HL-60 (cell line): ENCODE results near the gene ZNF782.

ENCODE experiments used
- DNase-seq, 2 experiments: peaks; one replicate each; pipeline ENCODE4 v3.0.0-alpha.2; 2010 to 2020; ENCODE audit warnings: low read depth in 1 of 2, low spot score in 1 of 2
- H3K27ac ChIP-seq: fragments of 250-450 bp; sonication (Bioruptor Pico); replicated peaks from 2 replicates; pipeline ENCODE4 v1.5.1; 2020; ENCODE audit warnings: mild to moderate bottlenecking, moderate library complexity
- H3K27me3 ChIP-seq: fragments of 250-450 bp; sonication (Bioruptor Pico); 2 replicates; pipeline ENCODE4 v1.5.1; 2021; ENCODE audit warnings: mild to moderate bottlenecking, moderate library complexity; ENCODE audit not compliant: insufficient read depth, poor library complexity, severe bottlenecking
- H3K4me3 ChIP-seq: replicated peaks from 2 replicates; pipeline ENCODE4 v1.5.1; 2011; ENCODE audit warnings: mild to moderate bottlenecking, control low read depth, low read length; ENCODE audit not compliant: insufficient read depth
- GABPA ChIP-seq: IDR thresholded peaks from 2 replicates; pipeline ENCODE4 v1.6.1; 2012; ENCODE audit warnings: low read depth
- POLR2AphosphoS5 ChIP-seq: IDR thresholded peaks from 2 replicates; pipeline ENCODE4 v1.6.1; 2012; ENCODE audit warnings: low read depth
- SPI1 ChIP-seq: IDR thresholded peaks from 2 replicates; pipeline ENCODE4 v1.6.1; 2012; ENCODE audit warnings: low read depth, mild to moderate bottlenecking, borderline replicate concordance
- TF ChIP-seq, protein P1 (sequence below): IDR thresholded peaks from 2 replicates; pipeline ENCODE4 v1.6.1; 2012; ENCODE audit warnings: low read depth; ENCODE audit not compliant: insufficient replicate concordance
- TF ChIP-seq, protein P2 (sequence below): IDR thresholded peaks from one replicate; pipeline ENCODE4 v1.5.1; 2011; ENCODE audit warnings: low read length, control low read depth, inconsistent platforms; ENCODE audit not compliant: insufficient read depth

ZNF782 gene

DNA sequence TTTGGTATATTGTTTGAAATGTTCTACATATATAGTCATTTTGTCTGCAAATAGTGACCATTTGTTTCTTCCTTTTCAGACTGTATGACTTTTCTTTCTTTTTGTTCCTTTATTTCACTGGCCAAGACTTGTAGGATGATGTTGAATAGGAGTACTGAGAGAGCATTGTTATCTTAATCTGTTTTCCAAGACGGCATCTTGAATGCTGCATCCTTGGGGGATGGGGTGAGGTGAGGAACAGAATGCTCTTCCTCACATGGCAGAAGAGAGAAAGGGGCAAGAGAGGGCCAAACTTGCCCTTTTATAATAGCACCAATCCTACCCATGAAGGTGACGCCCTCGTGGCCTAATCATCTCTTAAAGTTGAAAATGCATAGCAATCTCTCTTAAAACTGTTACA lies 72.8 kb downstream of the ZNF782 start:
- H3K27ac ChIP-seq: no peak overlapping the region
- no peak for TF ChIP-seq POLR2AphosphoS5
- TF ChIP-seq SPI1: no peak
- TF ChIP-seq, protein P1, sequence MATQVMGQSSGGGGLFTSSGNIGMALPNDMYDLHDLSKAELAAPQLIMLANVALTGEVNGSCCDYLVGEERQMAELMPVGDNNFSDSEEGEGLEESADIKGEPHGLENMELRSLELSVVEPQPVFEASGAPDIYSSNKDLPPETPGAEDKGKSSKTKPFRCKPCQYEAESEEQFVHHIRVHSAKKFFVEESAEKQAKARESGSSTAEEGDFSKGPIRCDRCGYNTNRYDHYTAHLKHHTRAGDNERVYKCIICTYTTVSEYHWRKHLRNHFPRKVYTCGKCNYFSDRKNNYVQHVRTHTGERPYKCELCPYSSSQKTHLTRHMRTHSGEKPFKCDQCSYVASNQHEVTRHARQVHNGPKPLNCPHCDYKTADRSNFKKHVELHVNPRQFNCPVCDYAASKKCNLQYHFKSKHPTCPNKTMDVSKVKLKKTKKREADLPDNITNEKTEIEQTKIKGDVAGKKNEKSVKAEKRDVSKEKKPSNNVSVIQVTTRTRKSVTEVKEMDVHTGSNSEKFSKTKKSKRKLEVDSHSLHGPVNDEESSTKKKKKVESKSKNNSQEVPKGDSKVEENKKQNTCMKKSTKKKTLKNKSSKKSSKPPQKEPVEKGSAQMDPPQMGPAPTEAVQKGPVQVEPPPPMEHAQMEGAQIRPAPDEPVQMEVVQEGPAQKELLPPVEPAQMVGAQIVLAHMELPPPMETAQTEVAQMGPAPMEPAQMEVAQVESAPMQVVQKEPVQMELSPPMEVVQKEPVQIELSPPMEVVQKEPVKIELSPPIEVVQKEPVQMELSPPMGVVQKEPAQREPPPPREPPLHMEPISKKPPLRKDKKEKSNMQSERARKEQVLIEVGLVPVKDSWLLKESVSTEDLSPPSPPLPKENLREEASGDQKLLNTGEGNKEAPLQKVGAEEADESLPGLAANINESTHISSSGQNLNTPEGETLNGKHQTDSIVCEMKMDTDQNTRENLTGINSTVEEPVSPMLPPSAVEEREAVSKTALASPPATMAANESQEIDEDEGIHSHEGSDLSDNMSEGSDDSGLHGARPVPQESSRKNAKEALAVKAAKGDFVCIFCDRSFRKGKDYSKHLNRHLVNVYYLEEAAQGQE: no peak
- TF ChIP-seq, protein P2, sequence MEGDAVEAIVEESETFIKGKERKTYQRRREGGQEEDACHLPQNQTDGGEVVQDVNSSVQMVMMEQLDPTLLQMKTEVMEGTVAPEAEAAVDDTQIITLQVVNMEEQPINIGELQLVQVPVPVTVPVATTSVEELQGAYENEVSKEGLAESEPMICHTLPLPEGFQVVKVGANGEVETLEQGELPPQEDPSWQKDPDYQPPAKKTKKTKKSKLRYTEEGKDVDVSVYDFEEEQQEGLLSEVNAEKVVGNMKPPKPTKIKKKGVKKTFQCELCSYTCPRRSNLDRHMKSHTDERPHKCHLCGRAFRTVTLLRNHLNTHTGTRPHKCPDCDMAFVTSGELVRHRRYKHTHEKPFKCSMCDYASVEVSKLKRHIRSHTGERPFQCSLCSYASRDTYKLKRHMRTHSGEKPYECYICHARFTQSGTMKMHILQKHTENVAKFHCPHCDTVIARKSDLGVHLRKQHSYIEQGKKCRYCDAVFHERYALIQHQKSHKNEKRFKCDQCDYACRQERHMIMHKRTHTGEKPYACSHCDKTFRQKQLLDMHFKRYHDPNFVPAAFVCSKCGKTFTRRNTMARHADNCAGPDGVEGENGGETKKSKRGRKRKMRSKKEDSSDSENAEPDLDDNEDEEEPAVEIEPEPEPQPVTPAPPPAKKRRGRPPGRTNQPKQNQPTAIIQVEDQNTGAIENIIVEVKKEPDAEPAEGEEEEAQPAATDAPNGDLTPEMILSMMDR: no peak
- no peak for TF ChIP-seq GABPA
- DNase-seq: no peak
- H3K27me3 ChIP-seq: no peaks in the 10 kb centered on the region
- no peak overlapping the region for H3K4me3 ChIP-seq

DNA sequence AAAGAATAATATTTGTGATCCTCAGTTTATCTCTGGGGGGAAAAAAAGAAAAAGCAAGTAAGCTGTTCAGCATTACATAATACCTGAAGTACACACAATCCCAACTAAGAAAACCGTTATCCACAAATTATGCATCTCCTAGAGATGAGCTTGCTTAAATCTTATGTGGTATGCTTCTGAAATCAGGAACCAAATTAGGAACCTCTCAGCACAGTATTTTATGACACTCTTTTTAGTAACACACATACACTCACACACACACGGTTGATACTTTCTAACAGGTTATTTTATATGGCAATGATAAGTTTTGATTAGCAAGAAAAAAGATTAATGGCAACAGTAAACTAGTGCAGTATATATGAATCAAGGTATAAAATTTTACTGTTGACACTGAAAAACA lies 75.2 kb downstream of the ZNF782 start:
- H3K4me3 ChIP-seq: no peak overlapping the region
- H3K27me3 ChIP-seq: no peaks in the 10 kb centered on the region
- H3K27ac ChIP-seq: no peak overlapping the region
- no peak for TF ChIP-seq GABPA
- TF ChIP-seq, protein P2: no peak
- TF ChIP-seq SPI1: no peak
- TF ChIP-seq, protein P1: no peak
- TF ChIP-seq POLR2AphosphoS5: no peak
- no peak for DNase-seq

DNA sequence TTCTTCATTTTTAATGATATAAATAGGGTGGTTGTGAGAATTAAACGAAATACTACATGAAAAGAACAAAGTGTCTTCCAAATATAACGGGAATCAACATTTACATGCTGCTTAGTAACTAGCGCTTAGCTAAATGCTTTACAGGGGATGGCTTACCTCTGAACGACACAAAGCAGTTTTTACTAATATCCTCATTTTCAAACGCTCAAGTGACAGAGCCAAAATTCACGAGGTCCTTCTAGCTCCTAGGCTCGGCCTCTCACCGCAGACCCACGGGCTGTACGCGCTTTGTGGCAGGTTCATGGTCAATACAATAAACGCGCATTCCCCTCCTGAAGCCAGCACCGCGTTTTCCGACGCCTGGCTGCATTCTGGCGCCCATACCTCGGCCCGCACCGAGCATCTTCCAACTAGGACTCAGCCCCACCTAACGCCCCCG lies 76.9 kb downstream of the ZNF782 start:
- DNase-seq: no peak
- peak overlapping the region; percentile 66 for H3K27ac ChIP-seq
- no peak for TF ChIP-seq GABPA
- TF ChIP-seq SPI1: no peak
- TF ChIP-seq, protein P2: no peak
- no peak for TF ChIP-seq POLR2AphosphoS5
- TF ChIP-seq, protein P1: no peak
- peak overlapping the region; percentile 56 for H3K4me3 ChIP-seq
- H3K27me3 ChIP-seq: no peaks in the 10 kb centered on the region
